ENCODE results near the gene RBMS3.
"Not testable (repeated sequence)": the region's sequence is repeated elsewhere in the genome, so short reads cannot be mapped to it uniquely, and the experiment has no call there.

RBMS3 gene

DNA sequence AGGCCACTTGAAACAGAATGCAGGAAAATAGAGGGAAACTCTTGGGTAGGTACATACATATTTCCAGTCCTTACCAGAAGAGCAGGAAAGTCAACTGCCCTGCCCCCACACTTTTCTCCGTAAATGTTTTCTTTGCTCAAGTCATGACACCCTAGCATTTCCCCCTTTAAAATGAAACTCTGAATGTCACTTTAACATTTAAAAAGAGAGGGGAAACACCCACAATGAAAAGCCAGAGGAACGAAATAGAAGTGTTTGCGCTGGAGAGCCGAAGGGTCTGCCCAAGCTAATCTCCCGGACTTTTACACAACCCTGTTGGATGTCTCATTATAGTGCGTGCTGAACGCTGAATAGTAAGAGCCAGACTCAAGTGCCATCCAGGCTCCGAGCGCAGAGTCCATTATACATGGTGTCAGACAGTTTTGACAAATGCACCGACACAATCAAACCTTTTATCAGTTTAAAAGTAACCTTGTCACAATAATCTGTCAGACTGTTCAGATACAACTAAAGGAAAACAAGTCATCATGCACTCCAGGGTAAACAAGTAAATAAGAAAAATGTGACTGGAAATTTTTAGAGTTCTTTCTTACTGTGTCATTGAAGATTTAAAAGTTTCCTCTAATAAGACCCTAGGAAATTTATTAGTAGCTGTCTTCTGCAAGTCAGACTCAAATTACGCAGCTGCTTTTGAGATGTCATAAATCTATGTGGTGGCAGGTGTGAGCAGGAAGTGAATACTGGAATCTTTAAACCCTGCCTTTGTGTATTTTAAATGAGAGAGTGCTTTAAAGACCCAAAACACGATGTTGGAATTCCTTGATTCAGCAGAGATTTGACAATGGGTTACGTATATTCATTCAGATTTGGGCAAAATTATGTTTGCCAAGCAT, 159.8 kb downstream of the RBMS3 start:
- no peak for DNase-seq

DNA sequence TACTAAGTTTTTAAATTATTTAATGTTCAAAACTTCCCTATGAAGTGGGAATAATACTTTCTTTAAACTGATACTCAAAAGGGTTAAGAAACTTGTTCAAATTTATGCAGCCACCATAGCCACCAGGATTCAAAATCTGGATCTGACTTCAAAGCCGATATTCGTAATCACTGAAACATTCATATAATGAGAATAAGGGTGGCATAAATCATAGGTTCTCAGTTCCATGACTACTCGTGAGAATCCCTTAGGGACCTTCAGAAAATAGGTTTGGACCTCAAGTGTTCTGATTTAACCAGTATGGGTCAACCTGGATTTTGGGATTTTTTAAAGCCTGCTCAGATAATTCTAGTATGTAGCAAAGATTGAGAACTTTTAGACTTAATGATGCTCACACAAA, 160.6 kb downstream of the RBMS3 start:
- DNase-seq: no peak

DNA sequence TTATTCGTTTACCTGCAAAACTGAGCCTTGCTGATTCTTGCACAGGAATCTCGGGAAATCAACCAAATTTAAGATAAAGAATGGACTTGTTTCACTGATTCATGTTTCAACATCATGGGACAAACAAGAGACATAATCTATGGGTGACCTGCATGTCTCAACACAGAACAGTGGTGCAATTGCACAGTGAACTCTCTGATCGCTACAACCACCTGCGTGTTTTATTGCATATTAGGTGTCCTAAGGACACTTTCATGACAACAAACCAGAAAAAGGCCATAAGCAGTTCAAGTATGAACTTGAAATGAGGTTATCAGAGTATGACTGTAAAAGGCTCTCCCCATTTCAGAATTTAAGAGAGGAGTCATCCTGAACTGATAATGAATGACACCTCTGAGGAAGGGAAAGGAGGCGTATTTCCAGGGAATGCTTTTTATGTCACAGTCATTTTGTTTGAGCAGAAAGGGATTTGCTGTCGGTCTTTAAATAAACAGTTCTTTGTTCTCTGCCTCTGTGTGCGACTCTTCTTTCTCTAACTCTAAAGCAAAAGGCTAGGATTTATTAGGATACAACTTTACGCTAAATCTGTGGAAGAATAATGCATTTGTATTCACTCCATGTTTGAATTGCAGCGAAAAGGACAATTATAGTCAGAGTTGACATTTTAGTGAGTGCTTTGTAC, 167.2 kb downstream of the RBMS3 start:
- no peak for DNase-seq

DNA sequence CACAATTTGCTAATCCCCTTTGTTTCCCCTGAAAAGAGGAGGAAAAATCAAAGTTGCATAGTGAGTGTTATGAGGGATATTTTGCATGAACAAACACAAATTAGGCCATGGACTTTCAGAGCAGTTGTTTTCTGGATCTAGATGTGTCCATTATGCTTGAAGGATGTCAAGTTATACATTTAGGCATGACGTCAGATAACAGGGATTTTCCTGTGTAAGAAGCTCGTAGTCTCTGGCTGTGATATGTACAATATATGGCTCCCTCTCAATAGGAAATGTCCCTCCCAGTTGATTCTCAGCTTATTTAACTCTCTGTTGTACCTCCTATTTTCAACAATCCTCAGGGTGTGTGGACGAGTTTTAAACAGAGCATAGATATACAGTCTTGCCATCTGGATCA, 171.0 kb downstream of the RBMS3 start:
- no peak for DNase-seq

GRCh38 chr3:29452934-29453283, 172.0 kb downstream of the RBMS3 start:
- DNase-seq: no peak

- DNase-seq: no peak
Observed at GRCh38 chr3:29453284-29454001, 172.6 kb downstream of the RBMS3 start.

- DNase-seq: no peak
Observed at GRCh38 chr3:29454161-29454611, 173.3 kb downstream of the RBMS3 start.

GRCh38 chr3:29456901-29457300, 176.0 kb downstream of the RBMS3 start:
- DNase-seq: no peak

DNA sequence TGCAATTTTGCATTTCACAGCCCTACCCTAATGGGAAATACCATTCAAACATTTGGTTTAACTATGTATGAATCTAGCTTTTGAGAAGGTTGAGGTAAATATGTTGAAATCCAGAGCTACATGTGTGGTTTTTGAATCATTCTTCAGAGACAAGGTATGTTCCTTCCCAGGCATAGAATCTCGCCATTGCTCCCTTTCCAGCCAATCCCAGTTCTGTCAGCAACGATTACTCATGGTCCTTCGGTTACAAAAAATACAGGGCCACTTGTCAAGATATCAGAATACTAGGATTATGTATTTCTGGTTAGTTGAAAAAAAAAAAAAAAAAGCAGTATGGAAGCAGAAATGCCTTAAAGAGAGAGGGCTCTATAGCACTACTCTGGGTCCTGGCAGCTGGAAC, 182.4 kb downstream of the RBMS3 start:
- DNase-seq: no peak

- no peak for DNase-seq
Observed at GRCh38 chr3:29465836-29466235, 185.0 kb downstream of the RBMS3 start.

DNA sequence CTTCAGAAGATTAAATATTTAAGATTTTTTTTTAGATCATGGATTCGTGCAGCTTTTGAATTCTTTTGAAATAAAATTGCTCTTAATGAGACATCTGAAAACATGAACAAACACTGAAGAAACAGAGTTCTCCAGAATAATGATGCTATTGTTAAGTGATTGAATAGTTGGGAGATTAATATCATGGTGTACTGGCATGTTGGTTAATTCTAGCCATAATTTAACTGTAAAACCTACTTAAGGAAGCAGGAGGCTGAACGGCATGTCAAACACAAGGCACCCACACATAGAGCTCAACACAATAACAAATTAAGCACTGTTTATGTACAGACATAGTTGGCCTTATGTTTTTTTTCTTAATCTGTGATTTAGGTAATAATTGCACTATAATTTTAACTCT, 185.6 kb downstream of the RBMS3 start:
- no peak for DNase-seq

- no peak for DNase-seq
Observed at GRCh38 chr3:29468187-29468586, 187.3 kb downstream of the RBMS3 start.

- not testable (repeated sequence) for DNase-seq
Observed at GRCh38 chr3:29473481-29474170, 192.8 kb downstream of the RBMS3 start.

GRCh38 chr3:29475305-29475840, 194.5 kb downstream of the RBMS3 start:
- no peak for DNase-seq

DNA sequence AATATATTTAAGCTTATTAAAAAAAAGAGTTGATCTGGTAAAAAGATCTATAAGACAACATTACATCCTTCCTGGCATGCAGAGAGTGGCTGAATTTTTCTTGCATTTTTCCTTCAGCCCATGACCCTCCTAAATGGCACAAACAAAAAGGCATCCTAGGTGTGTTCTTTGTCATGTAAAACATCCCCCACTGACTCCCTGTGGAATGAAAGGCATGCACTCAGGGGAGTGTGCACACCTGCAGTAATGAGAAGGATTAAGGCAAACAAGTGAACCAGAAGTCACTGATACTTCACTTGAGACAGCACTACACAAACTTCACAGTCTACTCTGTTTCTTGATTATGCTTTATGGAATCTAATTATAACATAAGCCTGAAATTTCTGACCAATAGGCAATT, 195.0 kb downstream of the RBMS3 start:
- no peak for DNase-seq

DNA sequence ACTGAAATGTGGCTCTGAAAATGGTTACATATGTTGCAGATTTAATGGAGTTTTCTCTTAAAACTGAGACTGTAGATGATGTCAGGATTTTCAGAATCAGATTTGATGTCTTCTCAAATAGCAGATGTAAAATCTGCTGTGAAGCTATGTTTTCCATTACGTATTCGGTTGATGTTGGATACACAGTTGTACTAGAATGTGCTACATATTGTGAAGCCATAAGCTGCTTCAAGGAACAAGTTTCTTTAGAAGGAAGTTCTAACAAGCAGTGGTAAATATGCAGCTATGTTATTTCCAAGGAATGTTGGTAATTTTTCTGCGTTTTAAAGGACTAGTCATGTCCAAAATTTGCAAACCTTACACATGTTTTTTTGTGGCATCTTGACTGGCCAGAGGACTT, 197.7 kb downstream of the RBMS3 start:
- no peak for DNase-seq

DNA sequence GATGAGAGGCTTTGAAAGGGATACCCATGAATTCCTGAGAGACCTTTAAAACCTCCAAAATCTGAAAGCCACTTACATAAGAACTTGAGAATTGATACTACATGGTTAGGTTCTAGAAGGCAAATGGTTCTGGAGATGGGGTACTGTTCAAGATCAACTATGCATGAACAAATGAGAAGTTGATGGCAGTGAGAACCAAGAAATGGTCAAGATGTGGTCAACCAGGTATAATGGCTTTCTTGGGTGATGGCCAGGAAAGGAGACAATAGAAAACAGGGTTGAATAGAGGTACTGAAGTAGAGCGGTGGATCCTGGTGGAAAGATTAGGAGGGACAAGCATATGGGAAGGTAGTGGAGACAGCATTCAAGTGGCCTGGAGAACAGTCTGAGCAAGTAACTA, 200.4 kb downstream of the RBMS3 start:
- DNase-seq: no peak

DNA sequence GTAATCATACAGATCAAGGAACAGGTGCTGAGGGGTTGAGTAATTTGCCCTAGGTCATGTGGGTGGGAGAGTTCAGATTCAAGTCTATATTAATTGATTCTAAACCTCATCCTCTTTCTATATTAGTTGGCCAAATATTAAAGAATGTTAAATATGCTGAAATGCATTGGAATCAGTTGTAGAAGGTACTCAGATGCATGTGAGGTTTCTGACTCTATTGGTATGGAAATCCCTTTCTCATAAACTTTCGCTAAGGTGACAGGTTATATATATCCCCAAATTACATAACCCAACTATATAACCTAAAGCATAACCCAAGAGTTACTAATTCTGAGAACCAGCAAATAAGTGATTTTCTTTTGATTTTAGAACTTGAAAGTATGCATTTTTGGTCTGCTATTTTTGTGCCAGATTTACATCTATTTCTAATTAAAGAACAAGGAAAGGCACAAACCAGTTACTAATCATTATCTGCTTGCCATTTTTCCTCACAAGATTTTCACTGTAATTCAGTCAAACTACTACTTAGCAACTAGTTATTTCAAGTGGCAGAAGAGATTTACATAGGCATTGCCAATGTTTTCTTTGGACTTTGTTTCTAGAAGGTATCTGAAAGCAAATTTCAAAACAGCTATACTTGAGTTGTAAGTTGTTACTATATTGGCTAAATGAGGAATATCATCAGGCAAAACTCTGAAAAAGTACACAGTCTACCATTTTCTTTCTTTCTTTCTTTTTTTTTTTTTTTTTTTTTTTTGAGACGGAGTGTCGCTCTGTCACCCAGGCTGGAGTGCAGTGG, 201.3 kb downstream of the RBMS3 start:
- no peak for DNase-seq

- DNase-seq: no peak
Observed at GRCh38 chr3:29484633-29485032, 203.8 kb downstream of the RBMS3 start.

GRCh38 chr3:29486096-29486495, 205.2 kb downstream of the RBMS3 start:
- DNase-seq: no peak

DNA sequence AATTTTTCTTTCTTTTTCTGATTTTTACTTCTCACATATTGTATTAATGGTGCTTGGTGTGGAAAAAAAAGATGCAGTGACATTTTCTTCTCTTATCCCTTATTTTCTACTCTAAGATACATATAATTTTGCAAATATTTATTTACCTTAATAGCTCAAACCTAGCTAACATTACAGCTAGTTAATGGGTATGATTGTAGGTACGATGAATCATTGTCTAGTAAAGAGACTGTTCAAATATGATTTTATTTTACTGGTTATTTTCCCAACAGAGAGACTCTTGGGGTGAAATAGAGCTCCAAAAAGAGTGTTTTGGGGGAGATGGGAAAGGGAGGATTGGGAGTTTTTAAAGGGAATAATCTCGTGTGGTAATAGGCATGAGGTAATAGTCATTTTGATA, 206.0 kb downstream of the RBMS3 start:
- DNase-seq: no peak

GRCh38 chr3:29488922-29489321, 208.1 kb downstream of the RBMS3 start:
- DNase-seq: no peak

Measured in GOT3 (cell line).